Stomach (tissue), 9 donors: ENCODE results near the gene CYP1A2. TPM values are rescaled to one million over a fixed set of nuclear protein-coding genes. Genes with fewer than 3 reads are reported as not detected.

Experiments
- DNase-seq, 2 donors: peaks; one replicate each; pipeline versions ENCODE4 v3.0.0 to v3.0.0-alpha.2; 2013 to 2019
- H3K27ac ChIP-seq, 5 donors: fragments of 200-600 bp in 4 of 5; sonication (generic) in 4 of 5; one replicate each; pipeline ENCODE4 v1.5.1; 2013 to 2019; ENCODE audit warnings: mild to moderate bottlenecking in 1 of 5, moderate library complexity in 1 of 5
- H3K27me3 ChIP-seq, 3 donors: fragments of 200-600 bp; sonication (generic); one replicate each; pipeline ENCODE4 v1.5.1; 2017 to 2019; ENCODE audit warnings: mixed run types in 1 of 3
- H3K36me3 ChIP-seq, 4 donors: fragments of 200-600 bp; sonication (generic); 1 replicate in 3 of 4; 2 replicates in 1 of 4; pipeline ENCODE4 v1.5.1; 2016 to 2019
- H3K4me1 ChIP-seq, 4 donors: fragments of 200-600 bp; sonication (generic); one replicate each; pipeline ENCODE4 v1.5.1; 2016 to 2019
- H3K4me3 ChIP-seq, 4 donors: fragments of 200-600 bp; sonication (generic) in 3 of 4; one replicate each; pipeline ENCODE4 v1.5.1; 2016 to 2019; ENCODE audit warnings: mild to moderate bottlenecking in 1 of 4
- H3K9me3 ChIP-seq, 4 donors: fragments of 200-600 bp; sonication (generic); one replicate each; pipeline ENCODE4 v1.5.1; 2016 to 2019
- CTCF ChIP-seq, 7 experiments: fragments of 450-650 bp in 4 of 7; fragments of 200-600 bp in 3 of 7; sonication (generic) in 3 of 7; IDR thresholded peaks; one replicate each; pipeline ENCODE4 v1.5.1; 2016 to 2019; ENCODE audit warnings: antibody characterized with exemption in 7 of 7, control low read depth in 2 of 7, mild to moderate bottlenecking in 1 of 7
- EP300 ChIP-seq: sonication (generic); formaldehyde crosslinking; IDR thresholded peaks from one replicate; pipeline ENCODE4 v1.6.1; 2017; ENCODE audit warnings: antibody characterized with exemption
- POLR2A ChIP-seq, 4 donors: fragments of 450-650 bp; IDR thresholded peaks; one replicate each; pipeline ENCODE4 v1.6.1; 2016; ENCODE audit warnings: antibody characterized with exemption in 4 of 4, control low read depth in 2 of 4, mild to moderate bottlenecking in 1 of 4, moderate library complexity in 1 of 4
- POLR2AphosphoS5 ChIP-seq, 3 donors: sonication (generic); formaldehyde crosslinking; IDR thresholded peaks; one replicate each; pipeline ENCODE4 v1.6.1; 2016; ENCODE audit warnings: antibody characterized with exemption in 3 of 3
- WGBS, 5 donors: extraction: QIAGEN DNeasy Blood & Tissue Kit in 3 of 5; methylation state at CpG; one replicate each; pipeline versions ENCODE4 v1.1.5 to v1.1.7; 2013 to 2018; 5-methylcytosine and 5-hydroxymethylcytosine counted together
- intact Hi-C: fragments of 100-400 bp; cut with DNase I; formaldehyde crosslinking; loops from one replicate; pipeline ENCODE4 v1.15.1; 2023; ENCODE audit warnings: low total_unique reads
- polyA plus RNA-seq, 3 donors: library from polyadenylated mRNA; stranded (reverse); fragments of 200-250 nt; gene quantifications; one replicate each; pipeline ENCODE4 v1.2.3, GENCODE V29; 2013
- total RNA-seq, 5 donors: library from RNA; depleted of rRNA; stranded (reverse); fragments of >200 nt; gene quantifications; one replicate each; pipeline versions ENCODE4 v1.1.0 to v1.2.3, GENCODE V29; 2014 to 2016
- donor health status: healthy with polysubstance abuse.
- donor health status: Bipolar disorder and iron deficiency.
- donor health status: healthy.

Gene CYP1A2
- total and polyA plus RNA-seq, 8 donors = not detected

GRCh38 chr15:74754593-74755215, 6.1 kb downstream of the CYP1A2 start:
- intact Hi-C loops = no loop called here
- TF ChIP-seq POLR2AphosphoS5 (IDR thresholded peaks at IDR 0.05) (no peak), POLR2A (IDR thresholded peaks at IDR 0.05) (no peak), CTCF (IDR thresholded peaks at IDR 0.05) (no peak), EP300 (no peak)
- 86 to 93% (median 88%) methylated on average over 18 to 20 of the region's 20 CpGs for WGBS, 5 donors

GRCh38 chr15:74758736-74759135, 10.1 kb downstream of the CYP1A2 start:
- peaks cover 0 to 25% (median 0%) of the 10 kb centered on the region in 3 donors for H3K27me3 ChIP-seq
- H3K4me1 ChIP-seq = no peaks in the 10 kb centered on the region
- no peak overlapping the region for H3K27ac ChIP-seq
- no peaks in the 10 kb centered on the region for H3K9me3 ChIP-seq
- intact Hi-C loops = no loop called here
- 83 to 94% (median 92%) methylated on average over 5 to 8 of the region's 8 CpGs for WGBS, 5 donors
- no peak for DNase-seq
- TF ChIP-seq POLR2AphosphoS5 (IDR thresholded peaks at IDR 0.05) (no peak), POLR2A (IDR thresholded peaks at IDR 0.05) (no peak), CTCF (IDR thresholded peaks at IDR 0.05) (no peak), EP300 (no peak)
- no peak overlapping the region for H3K4me3 ChIP-seq
- H3K36me3 ChIP-seq = no peaks in the 10 kb centered on the region

More at GRCh38 chr15:74754593-74755215, 6.1 kb downstream of the CYP1A2 start:
- H3K9me3 ChIP-seq = no peaks in the 10 kb centered on the region
- H3K27me3 ChIP-seq = no peaks in the 10 kb centered on the region
- no peak for DNase-seq
- no peaks in the 10 kb centered on the region for H3K36me3 ChIP-seq
- H3K4me3 ChIP-seq = no peak overlapping the region
- no peak overlapping the region for H3K27ac ChIP-seq
- H3K4me1 ChIP-seq = no peaks in the 10 kb centered on the region

DNA sequence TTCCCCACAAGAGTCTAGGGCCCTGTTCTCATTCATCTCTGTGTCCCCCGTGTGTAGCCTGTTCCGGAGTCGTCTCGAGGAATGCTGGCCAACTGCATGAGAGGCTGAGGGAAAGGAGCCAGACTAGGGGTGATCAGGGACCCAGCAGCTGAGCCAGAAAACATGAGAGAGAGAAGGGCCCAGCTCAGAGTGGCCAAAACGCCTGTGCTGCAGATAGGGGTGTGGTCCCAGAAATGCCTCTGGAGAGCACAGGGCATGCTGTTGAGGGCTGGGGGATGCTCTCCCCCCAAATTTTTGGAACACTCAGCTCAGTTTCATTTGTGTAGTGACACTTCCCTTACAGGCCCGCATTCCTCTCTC, 14.1 kb downstream of the CYP1A2 start:
- H3K27ac ChIP-seq = no peak overlapping the region
- WGBS, 5 donors = 33 to 55% (median 38%) methylated on average over 6 of the region's 6 CpGs
- DNase-seq = no peak
- no peaks in the 10 kb centered on the region for H3K4me1 ChIP-seq
- H3K4me3 ChIP-seq = no peak overlapping the region
- intact Hi-C loops = loop anchor here (5.0 kb wide), 1 partner anchor 135 kb away; no protein-coding TSS in a partner anchor
- no peaks in the 10 kb centered on the region for H3K9me3 ChIP-seq
- H3K27me3 ChIP-seq = peaks cover 0 to 35% (median 0%) of the 10 kb centered on the region in 3 donors
- TF ChIP-seq POLR2AphosphoS5 (IDR thresholded peaks at IDR 0.05) = no peak
- no peak for TF ChIP-seq EP300
- TF ChIP-seq CTCF (IDR thresholded peaks at IDR 0.05) = no peak
- no peak for TF ChIP-seq POLR2A (IDR thresholded peaks at IDR 0.05)
- H3K36me3 ChIP-seq = no peaks in the 10 kb centered on the region

- intact Hi-C loops = loop anchor here (5.0 kb wide), 1 partner anchor 136 kb away; no protein-coding TSS in a partner anchor
These were observed 14.8 kb downstream of the CYP1A2 start for GRCh38 chr15:74763416-74763815.

More at GRCh38 chr15:74763416-74763815, 14.8 kb downstream of the CYP1A2 start:
- H3K27me3 ChIP-seq = peaks cover 0 to 41% (median 0%) of the 10 kb centered on the region in 3 donors
- no peak overlapping the region for H3K27ac ChIP-seq
- WGBS, 5 donors = 70 to 83% (median 72%) methylated on average over 7 to 15 of the region's 15 CpGs
- H3K4me3 ChIP-seq = no peak overlapping the region
- DNase-seq = no peak
- H3K36me3 ChIP-seq = no peaks in the 10 kb centered on the region
- TF ChIP-seq EP300 (no peak), POLR2A (IDR thresholded peaks at IDR 0.05) (no peak), CTCF (IDR thresholded peaks at IDR 0.05) (no peak), POLR2AphosphoS5 (IDR thresholded peaks at IDR 0.05) (no peak)
- peaks cover 0 to 1% (median 0%) of the 10 kb centered on the region in 4 donors for H3K4me1 ChIP-seq
- H3K9me3 ChIP-seq = no peaks in the 10 kb centered on the region
